GM12878 (cell line): ENCODE measurements around the gene ADGRA3. TPM values are rescaled to one million over a fixed set of nuclear protein-coding genes. Genes with fewer than 3 reads are reported as not detected.

ENCODE experiments used
- ATAC-seq: fragments of 200-7000 bp; cut with Tn5 transposase; 3 replicates; pipeline ENCODE4 v1.9.1; 2020; ENCODE audit warnings: mild to moderate bottlenecking, moderate library complexity
- BruUV-seq: library from RNA; stranded (reverse); fragments of 400-500 nt; replicated peaks from 2 replicates; lab custom pipeline; 2021; lab: Mats Ljungman, UMichigan
- CTCF ChIA-PET: fragments of 300-600 bp; sonication (Branson Sonifier 250); formaldehyde crosslinking; extraction: SDS; loops from one replicate; lab custom pipeline; 2021; ENCODE audit warnings: inconsistent platforms; lab: Yijun Ruan, JAX
- POLR2A ChIA-PET: fragments of 350-600 bp; formaldehyde crosslinking; extraction: SDS; loops from one replicate; lab custom pipeline; 2021; ENCODE audit warnings: inconsistent platforms; lab: Charles Lee
- RAD21 ChIA-PET: fragments of 300-600 bp; sonication (Branson Sonifier 250); formaldehyde crosslinking; loops from one replicate; lab custom pipeline; 2023; ENCODE audit warnings: antibody characterized with exemption; ENCODE audit not compliant: unreplicated experiment; lab: Charles Lee
- SMC1A ChIA-PET: fragments of 300-600 bp; sonication (Branson Sonifier 250); formaldehyde crosslinking; loops from one replicate; lab custom pipeline; 2023; ENCODE audit not compliant: unreplicated experiment, uncharacterized antibody; lab: Charles Lee
- DNase-seq: peaks from one replicate; pipeline ENCODE4 v3.0.0-alpha.2; 2011; ENCODE audit warnings: low read depth, low spot score
- FAIRE-seq: peaks from 3 replicates; lab custom pipeline; 2011; peaks lifted over from hg19 to GRCh38; lab: Jason Lieb, UNC
- H2AFZ ChIP-seq: 2 replicates; pipeline ENCODE4 v1.6.0; 2011; ENCODE audit warnings: low read depth, low read length, control low read depth; ENCODE audit not compliant: control insufficient read depth
- H3K27ac ChIP-seq: 2 replicates; pipeline ENCODE4 v1.5.1; 2011; ENCODE audit warnings: control low read depth; ENCODE audit not compliant: control insufficient read depth, insufficient read depth
- H3K27me3 ChIP-seq, 2 experiments: replicated peaks in 1 of 2; 2 replicates each; pipeline versions ENCODE4 v1.6.0 to v1.6.1; 2011; ENCODE audit warnings: low read length in 1 of 2; ENCODE audit not compliant: control insufficient read depth in 2 of 2, insufficient read depth in 2 of 2
- H3K36me3 ChIP-seq, 2 experiments: 2 replicates each; pipeline ENCODE4 v1.5.1; 2011; ENCODE audit warnings: low read length in 1 of 2; ENCODE audit not compliant: control insufficient read depth in 2 of 2, insufficient read depth in 2 of 2
- H3K4me1 ChIP-seq: 2 replicates; pipeline ENCODE4 v1.6.1; 2011; ENCODE audit warnings: mild to moderate bottlenecking, low read length, moderate library complexity, mixed read lengths; ENCODE audit not compliant: control insufficient read depth, insufficient read depth
- H3K4me2 ChIP-seq: 2 replicates; pipeline ENCODE4 v1.6.0; 2011; ENCODE audit warnings: control low read depth; ENCODE audit not compliant: control insufficient read depth, insufficient read depth
- H3K4me3 ChIP-seq: fragments of 200-600 bp; sonication (generic); 2 replicates; pipeline ENCODE4 v1.5.1; 2016
- H3K79me2 ChIP-seq: 2 replicates; pipeline ENCODE4 v1.6.0; 2011; ENCODE audit warnings: low read length; ENCODE audit not compliant: control insufficient read depth, insufficient read depth
- H3K9ac ChIP-seq: 2 replicates; pipeline ENCODE4 v1.8.0; 2011; ENCODE audit warnings: low read length, control low read depth, mixed read lengths; ENCODE audit not compliant: control insufficient read depth, insufficient read depth
- H3K9me3 ChIP-seq: replicated peaks from 3 replicates; pipeline ENCODE4 v1.5.1; 2011; ENCODE audit warnings: mild to moderate bottlenecking, low read length; ENCODE audit not compliant: control insufficient read depth, insufficient read depth
- H4K20me1 ChIP-seq: 2 replicates; pipeline ENCODE4 v1.6.0; 2011; ENCODE audit not compliant: control insufficient read depth, insufficient read depth
- ESRRA ChIP-seq: IDR thresholded peaks from 2 replicates; pipeline ENCODE4 v1.6.1; 2012; ENCODE audit warnings: mild to moderate bottlenecking, low read length, improper control_type of control experiment
- HCFC1 ChIP-seq: fragments of 150-350 bp; IDR thresholded peaks from 2 replicates; pipeline ENCODE4 v1.6.1; 2014; ENCODE audit warnings: low read length
- HDAC6 ChIP-seq: fragments of 200-600 bp; sonication (generic); IDR thresholded peaks from one replicate; pipeline ENCODE4 v1.8.0; 2017; ENCODE audit warnings: antibody characterized with exemption; ENCODE audit not compliant: unreplicated experiment
- IRF4 ChIP-seq: IDR thresholded peaks from 2 replicates; pipeline ENCODE4 v1.6.1; 2011; ENCODE audit warnings: low read depth, low read length
- ZNF384 ChIP-seq: IDR thresholded peaks from 2 replicates; pipeline ENCODE4 v1.6.1; 2012; ENCODE audit warnings: low read depth, mild to moderate bottlenecking, low read length, improper control_type of control experiment, borderline replicate concordance
- WGBS: methylation state at CpG from one replicate; pipeline ENCODE4 v1.1.6; 2016; ENCODE audit warnings: low lambda C conversion rate; ENCODE audit not compliant: insufficient replicate concordance, insufficient coverage; ENCODE audit errors: missing lambda C conversion rate; 5-methylcytosine and 5-hydroxymethylcytosine counted together
- in situ Hi-C: fragments of 300-500 bp; cut with MboI; formaldehyde crosslinking; loops from 9 replicates; pipeline ENCODE4 v1.14.3; 2018; ENCODE audit warnings: mixed read lengths
- intact Hi-C: fragments of 100-400 bp; cut with micrococcal nuclease; formaldehyde crosslinking; loops from one replicate; pipeline ENCODE4 v1.14.2; 2022; ENCODE audit not compliant: unreplicated experiment
- polyA plus RNA-seq, 11 experiments: library from polyadenylated mRNA; depleted of rRNA in 4 of 11; unstranded in 6 of 11; stranded (reverse) in 5 of 11; fragments of >200 nt; fragmentation: Nextera tagmentation in 4 of 11; fragmentation: Illumina TruSeq in 1 of 11; extraction: Ambion mirVana in 4 of 11; extraction: Trizol in 1 of 11; gene quantifications; 1 replicate in 1 of 11; 2 replicates in 10 of 11; pipeline versions ENCODE4 v1.2.1 to v1.2.3, GENCODE V29; 2011 to 2016; ENCODE audit warnings: inconsistent platforms in 2 of 11, missing spikeins in 2 of 11, low read depth in 1 of 11
- total RNA-seq, 4 experiments: library from RNA; depleted of rRNA in 3 of 4; stranded (reverse); fragments of >200 nt in 3 of 4; fragmentation: Illumina TruSeq in 1 of 4; extraction: Trizol in 1 of 4; gene quantifications; 2 replicates each; pipeline versions ENCODE4 v1.2.1 to v1.2.3, GENCODE V29; 2013 to 2021
- TF ChIP-seq, protein P1 (sequence below): fragments of 450-650 bp; IDR thresholded peaks from 2 replicates; pipeline ENCODE4 v1.6.1; 2016; ENCODE audit warnings: mild to moderate bottlenecking
- TF ChIP-seq, protein P2 (sequence below): IDR thresholded peaks from 2 replicates; pipeline ENCODE4 v1.6.1; 2011; ENCODE audit warnings: low read depth, low read length, improper control_type of control experiment, borderline replicate concordance

Gene ADGRA3
- total and polyA plus RNA-seq, 10 of the 15 experiments (the other 5 are each of a cell fraction or from before 2014, with no cell fraction given): 0.24 to 66.2 (median 2.5) TPM

DNA sequence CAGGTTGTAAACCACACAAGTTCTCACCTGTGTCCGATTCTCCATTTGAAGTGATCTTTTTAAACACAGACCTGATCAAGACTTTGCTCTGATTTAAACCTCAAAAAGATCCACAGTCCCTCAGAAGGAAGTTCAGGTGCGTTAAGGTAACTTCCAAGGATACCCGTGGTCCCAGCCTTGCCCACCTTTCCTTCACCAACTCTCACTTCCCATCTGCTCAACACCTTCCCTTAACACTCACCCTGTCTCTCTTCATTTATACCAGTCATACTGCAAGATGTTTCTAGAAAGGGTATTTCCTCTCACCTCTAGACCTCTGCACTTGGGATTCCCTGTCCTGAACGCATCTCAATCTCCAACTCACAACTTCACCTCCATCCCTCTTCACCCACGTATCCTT, 49.9 kb downstream of the ADGRA3 start (continued):
- TF ChIP-seq, protein P1, sequence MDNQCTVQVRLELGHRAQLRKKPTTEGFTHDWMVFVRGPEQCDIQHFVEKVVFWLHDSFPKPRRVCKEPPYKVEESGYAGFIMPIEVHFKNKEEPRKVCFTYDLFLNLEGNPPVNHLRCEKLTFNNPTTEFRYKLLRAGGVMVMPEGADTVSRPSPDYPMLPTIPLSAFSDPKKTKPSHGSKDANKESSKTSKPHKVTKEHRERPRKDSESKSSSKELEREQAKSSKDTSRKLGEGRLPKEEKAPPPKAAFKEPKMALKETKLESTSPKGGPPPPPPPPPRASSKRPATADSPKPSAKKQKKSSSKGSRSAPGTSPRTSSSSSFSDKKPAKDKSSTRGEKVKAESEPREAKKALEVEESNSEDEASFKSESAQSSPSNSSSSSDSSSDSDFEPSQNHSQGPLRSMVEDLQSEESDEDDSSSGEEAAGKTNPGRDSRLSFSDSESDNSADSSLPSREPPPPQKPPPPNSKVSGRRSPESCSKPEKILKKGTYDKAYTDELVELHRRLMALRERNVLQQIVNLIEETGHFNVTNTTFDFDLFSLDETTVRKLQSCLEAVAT: no peak
- TF ChIP-seq HCFC1: no peak

DNA sequence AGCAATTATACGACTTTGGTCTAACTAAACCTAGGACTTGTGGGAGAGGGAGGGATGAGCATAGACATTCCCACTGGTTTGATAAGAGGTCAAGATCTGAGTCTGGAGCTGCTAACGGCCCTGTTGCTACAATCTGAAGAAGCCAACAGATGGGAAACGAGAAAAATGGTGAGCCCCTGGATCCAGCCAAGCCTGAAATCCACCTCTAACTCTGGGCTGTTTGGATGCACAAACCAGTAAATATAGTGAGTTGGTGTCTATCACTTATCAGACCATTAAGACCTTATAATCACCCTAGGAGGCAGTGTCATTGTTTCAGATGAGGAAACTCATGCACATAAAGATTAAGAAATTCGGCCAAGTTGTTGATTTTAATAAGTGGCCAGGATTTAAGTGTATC, 50.5 kb downstream of the ADGRA3 start:
- no TSS peak for BruUV-seq
- Histone ChIP-seq H4K20me1 (no peaks in the 10 kb centered on the region), H3K27ac (no peak overlapping the region), H3K4me2 (no peak overlapping the region), H3K79me2 (no peaks in the 10 kb centered on the region), H3K9ac (no peak overlapping the region), H2AFZ (no peak overlapping the region), H3K36me3 (no peaks in the 10 kb centered on the region; a peak in 1 of 4 replicates), H3K4me1 (no peaks in the 10 kb centered on the region), H3K4me3 (no peak overlapping the region), H3K27me3 (no peaks in the 10 kb centered on the region), H3K9me3 (no peaks in the 10 kb centered on the region)
- ChIA-PET POLR2A (no interaction called here), SMC1A (interaction anchor here (1.0 to 4.1 kb wide), 5 partner anchors 10 to 37 kb away, joined by 3 to 49 read pairs (median 24); no protein-coding TSS in a partner anchor), CTCF (interaction anchor here (3.3 to 3.7 kb wide), 2 partner anchors 12 to 141 kb away, joined by 20 to 22 read pairs; no protein-coding TSS in a partner anchor), RAD21 (interaction anchor here (1.3 kb wide), 1 partner anchor 9 kb away, joined by 4 read pairs; no protein-coding TSS in a partner anchor)
- TF ChIP-seq ZNF384 (no peak), HDAC6 (no peak), ESRRA (no peak), IRF4 (no peak)
- TF ChIP-seq, protein P2, sequence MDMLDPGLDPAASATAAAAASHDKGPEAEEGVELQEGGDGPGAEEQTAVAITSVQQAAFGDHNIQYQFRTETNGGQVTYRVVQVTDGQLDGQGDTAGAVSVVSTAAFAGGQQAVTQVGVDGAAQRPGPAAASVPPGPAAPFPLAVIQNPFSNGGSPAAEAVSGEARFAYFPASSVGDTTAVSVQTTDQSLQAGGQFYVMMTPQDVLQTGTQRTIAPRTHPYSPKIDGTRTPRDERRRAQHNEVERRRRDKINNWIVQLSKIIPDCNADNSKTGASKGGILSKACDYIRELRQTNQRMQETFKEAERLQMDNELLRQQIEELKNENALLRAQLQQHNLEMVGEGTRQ: no peak
- intact Hi-C loops (no loop called here), in situ Hi-C loops (no loop called here)
- WGBS: 10% methylated on average over 4 of the region's 4 CpGs
- DNase-seq: no peak
- no peak for ATAC-seq
- no peak for FAIRE-seq
